Smooth muscle cell (in vitro differentiated cells): Measurements from ENCODE around the gene LIN54. TPM values are rescaled to one million over a fixed set of nuclear protein-coding genes. Genes with fewer than 3 reads are reported as not detected.

Experiments
- DNase-seq: peaks from one replicate; lab custom pipeline; 2025; ENCODE audit not compliant: unreplicated experiment; lab: John Stamatoyannopoulos, UW
- H2AFZ ChIP-seq: fragments of 200-600 bp; sonication (generic); 2 replicates; pipeline ENCODE4 v1.6.0; 2016; ENCODE audit warnings: antibody characterized with exemption, low read depth, mild to moderate bottlenecking
- H3F3A ChIP-seq: fragments of 200-600 bp; sonication (generic); 2 replicates; pipeline ENCODE4 v1.6.0; 2017; ENCODE audit warnings: antibody characterized with exemption, low read depth
- H3K27ac ChIP-seq: fragments of 200-600 bp; sonication (generic); 2 replicates; pipeline ENCODE4 v1.5.1; 2016; ENCODE audit warnings: low read depth, mild to moderate bottlenecking
- H3K27me3 ChIP-seq: fragments of 200-600 bp; sonication (generic); 2 replicates; pipeline ENCODE4 v1.6.1; 2016; ENCODE audit warnings: low read depth, mild to moderate bottlenecking
- H3K36me3 ChIP-seq: fragments of 200-600 bp; sonication (generic); 2 replicates; pipeline ENCODE4 v1.5.1; 2016; ENCODE audit warnings: low read depth
- H3K4me1 ChIP-seq: fragments of 200-600 bp; sonication (generic); 2 replicates; pipeline ENCODE4 v1.5.1; 2016; ENCODE audit warnings: low read depth
- H3K4me2 ChIP-seq: fragments of 200-600 bp; sonication (generic); 2 replicates; pipeline ENCODE4 v1.6.0; 2016; ENCODE audit warnings: mild to moderate bottlenecking
- H3K4me3 ChIP-seq: fragments of 200-600 bp; sonication (generic); 2 replicates; pipeline ENCODE4 v1.5.1; 2016; ENCODE audit warnings: mild to moderate bottlenecking
- H3K79me2 ChIP-seq: fragments of 200-600 bp; sonication (generic); 2 replicates; pipeline ENCODE4 v1.6.0; 2016; ENCODE audit warnings: low read depth, mild to moderate bottlenecking
- H3K9ac ChIP-seq: fragments of 200-600 bp; sonication (generic); 2 replicates; pipeline ENCODE4 v1.6.0; 2016; ENCODE audit warnings: low read depth
- H3K9me3 ChIP-seq: fragments of 200-600 bp; sonication (generic); replicated peaks from 2 replicates; pipeline ENCODE4 v1.5.1; 2016; ENCODE audit warnings: low read depth
- H4K20me1 ChIP-seq: fragments of 200-600 bp; sonication (generic); 2 replicates; pipeline ENCODE4 v1.6.0; 2016; ENCODE audit warnings: low read depth
- WGBS: methylation state at CpG from one replicate; pipeline ENCODE4 v1.1.7; 2016; ENCODE audit warnings: low lambda C conversion rate; 5-methylcytosine and 5-hydroxymethylcytosine counted together
- polyA plus RNA-seq: library from polyadenylated mRNA; unstranded; fragments of >200 nt; fragmentation: Nextera tagmentation; extraction: Ambion mirVana; gene quantifications from 2 replicates; pipeline ENCODE4 v1.2.1, GENCODE V29; 2016
- total RNA-seq: library from RNA; depleted of rRNA; stranded (reverse); fragments of >200 nt; gene quantifications from 2 replicates; pipeline ENCODE4 v1.2.3, GENCODE V29; 2014
- TF ChIP-seq, protein P1 (sequence below): fragments of 200-600 bp; sonication (generic); IDR thresholded peaks from 2 replicates; pipeline ENCODE4 v1.5.1; 2017; ENCODE audit warnings: borderline replicate concordance, mild to moderate bottlenecking, antibody characterized with exemption; ENCODE audit not compliant: insufficient read depth, poor library complexity, severe bottlenecking

LIN54 gene
- total and polyA plus RNA-seq, 2 experiments from 2014 or later: 5.0 to 24.1 TPM

DNA sequence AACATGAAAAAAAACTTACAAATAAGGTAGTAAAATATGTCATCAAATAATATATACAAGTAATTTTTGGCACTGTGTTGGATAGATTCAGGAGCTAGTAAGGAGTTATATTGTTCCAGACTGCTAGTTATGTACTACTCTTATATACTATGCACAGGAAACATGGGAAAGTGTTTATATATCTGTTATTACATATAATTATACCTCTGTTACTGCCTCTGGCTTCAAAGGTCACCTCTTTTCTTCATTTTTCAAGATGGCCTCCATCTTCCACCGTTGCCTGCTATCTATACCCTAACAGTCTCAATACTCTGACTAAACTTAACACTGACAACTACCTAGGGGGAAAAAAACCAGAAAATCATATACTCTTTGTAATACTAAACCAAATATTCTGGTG lies 29.5 kb downstream of the LIN54 start:
- H2AFZ ChIP-seq: no peak overlapping the region
- H3K27me3 ChIP-seq: no peaks in the 10 kb centered on the region
- no peak overlapping the region for H3K27ac ChIP-seq
- no peak overlapping the region for H3K4me3 ChIP-seq
- no peak for DNase-seq
- H3K79me2 ChIP-seq: no peaks in the 10 kb centered on the region
- no peaks in the 10 kb centered on the region for H3K4me1 ChIP-seq
- no peaks in the 10 kb centered on the region for H3K36me3 ChIP-seq
- H3K4me2 ChIP-seq: no peak overlapping the region
- TF ChIP-seq, protein P1, sequence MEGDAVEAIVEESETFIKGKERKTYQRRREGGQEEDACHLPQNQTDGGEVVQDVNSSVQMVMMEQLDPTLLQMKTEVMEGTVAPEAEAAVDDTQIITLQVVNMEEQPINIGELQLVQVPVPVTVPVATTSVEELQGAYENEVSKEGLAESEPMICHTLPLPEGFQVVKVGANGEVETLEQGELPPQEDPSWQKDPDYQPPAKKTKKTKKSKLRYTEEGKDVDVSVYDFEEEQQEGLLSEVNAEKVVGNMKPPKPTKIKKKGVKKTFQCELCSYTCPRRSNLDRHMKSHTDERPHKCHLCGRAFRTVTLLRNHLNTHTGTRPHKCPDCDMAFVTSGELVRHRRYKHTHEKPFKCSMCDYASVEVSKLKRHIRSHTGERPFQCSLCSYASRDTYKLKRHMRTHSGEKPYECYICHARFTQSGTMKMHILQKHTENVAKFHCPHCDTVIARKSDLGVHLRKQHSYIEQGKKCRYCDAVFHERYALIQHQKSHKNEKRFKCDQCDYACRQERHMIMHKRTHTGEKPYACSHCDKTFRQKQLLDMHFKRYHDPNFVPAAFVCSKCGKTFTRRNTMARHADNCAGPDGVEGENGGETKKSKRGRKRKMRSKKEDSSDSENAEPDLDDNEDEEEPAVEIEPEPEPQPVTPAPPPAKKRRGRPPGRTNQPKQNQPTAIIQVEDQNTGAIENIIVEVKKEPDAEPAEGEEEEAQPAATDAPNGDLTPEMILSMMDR: no peak
- H4K20me1 ChIP-seq: no peaks in the 10 kb centered on the region
- no peaks in the 10 kb centered on the region for H3F3A ChIP-seq
- 94% methylated on average over 1 of the region's 1 CpG for WGBS
- H3K9me3 ChIP-seq: no peaks in the 10 kb centered on the region
- no peak overlapping the region for H3K9ac ChIP-seq

DNA sequence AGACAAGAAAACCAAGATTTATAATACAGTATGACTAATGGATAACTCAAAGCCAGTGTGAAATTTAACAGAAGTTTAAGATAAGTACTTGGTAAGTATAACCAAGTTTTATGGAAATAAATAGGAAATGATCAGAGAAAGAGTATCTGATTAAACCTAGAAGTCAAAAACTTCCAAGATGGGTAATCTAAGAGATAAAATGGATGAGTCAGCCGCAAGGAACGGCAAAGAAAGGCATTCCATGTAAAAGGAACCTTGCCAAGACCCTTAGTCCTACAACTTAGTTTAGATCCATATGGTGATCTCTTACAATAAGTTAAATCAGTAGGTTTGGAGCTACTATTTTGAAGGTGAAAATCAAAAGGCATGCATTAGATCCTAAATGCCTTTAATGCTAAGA lies 34.8 kb downstream of the LIN54 start:
- Histone ChIP-seq H2AFZ (no peak overlapping the region), H3F3A (no peaks in the 10 kb centered on the region), H3K27me3 (no peaks in the 10 kb centered on the region), H3K9ac (no peak overlapping the region), H3K79me2 (no peaks in the 10 kb centered on the region), H3K27ac (no peak overlapping the region), H3K4me3 (no peak overlapping the region), H3K4me2 (no peak overlapping the region), H4K20me1 (no peaks in the 10 kb centered on the region), H3K36me3 (no peaks in the 10 kb centered on the region), H3K9me3 (no peaks in the 10 kb centered on the region), H3K4me1 (no peaks in the 10 kb centered on the region)
- 72% methylated on average over 2 of the region's 2 CpGs for WGBS
- no peak for DNase-seq
- TF ChIP-seq, protein P1: no peak

DNA sequence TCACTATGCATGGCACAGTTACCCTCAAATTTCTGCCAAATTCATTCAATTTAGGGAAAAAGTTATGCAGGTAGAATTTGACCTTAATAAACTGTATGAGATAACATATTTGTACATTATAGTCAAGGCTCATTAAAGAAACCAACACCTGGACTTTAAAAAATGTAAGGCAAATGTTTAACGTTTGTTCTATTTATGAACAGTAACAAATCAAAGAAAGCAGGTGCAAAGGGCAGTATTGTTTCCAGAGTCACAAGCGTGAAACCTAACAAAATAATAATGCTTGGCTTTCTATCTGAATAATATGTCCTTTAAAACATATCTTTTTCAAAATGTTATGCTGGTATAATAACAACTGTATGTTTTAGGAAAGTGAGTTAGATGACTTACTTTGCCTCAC lies 41.2 kb downstream of the LIN54 start:
- Histone ChIP-seq H3K36me3 (no peaks in the 10 kb centered on the region), H3K9me3 (no peaks in the 10 kb centered on the region), H3F3A (no peaks in the 10 kb centered on the region), H3K9ac (no peak overlapping the region), H3K79me2 (no peaks in the 10 kb centered on the region), H3K4me2 (no peak overlapping the region), H3K4me3 (no peak overlapping the region), H4K20me1 (no peaks in the 10 kb centered on the region), H3K27me3 (no peaks in the 10 kb centered on the region), H3K27ac (no peak overlapping the region), H3K4me1 (no peaks in the 10 kb centered on the region), H2AFZ (no peak overlapping the region)
- TF ChIP-seq, protein P1: no peak
- 98% methylated on average over 2 of the region's 2 CpGs for WGBS
- DNase-seq: no peak

DNA sequence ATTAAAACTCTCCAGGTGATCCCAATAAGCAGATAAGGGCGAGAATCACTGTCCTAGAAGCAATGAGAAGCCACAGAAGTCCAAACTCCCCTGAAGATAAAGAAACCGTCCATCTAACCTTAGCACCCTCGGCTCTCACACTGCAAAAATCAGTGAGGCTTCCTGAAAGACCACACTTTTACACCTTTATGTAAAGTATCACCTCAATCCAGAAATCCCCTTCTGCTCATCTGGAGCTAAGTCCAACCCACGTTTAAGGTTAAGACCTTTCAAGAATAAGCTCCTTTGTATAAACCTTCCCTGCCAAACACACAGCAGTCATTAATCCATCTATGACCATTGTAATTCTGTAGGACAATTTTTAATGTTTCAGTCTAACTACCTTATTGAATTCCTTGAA lies 41.7 kb downstream of the LIN54 start:
- TF ChIP-seq, protein P1: no peak
- Histone ChIP-seq H3K27ac (no peak overlapping the region), H3K36me3 (no peaks in the 10 kb centered on the region), H3K9ac (no peak overlapping the region), H3K79me2 (no peaks in the 10 kb centered on the region), H2AFZ (no peak overlapping the region), H4K20me1 (no peaks in the 10 kb centered on the region), H3K4me3 (no peak overlapping the region), H3K4me1 (no peaks in the 10 kb centered on the region), H3F3A (no peaks in the 10 kb centered on the region), H3K27me3 (no peaks in the 10 kb centered on the region), H3K9me3 (no peaks in the 10 kb centered on the region), H3K4me2 (no peak overlapping the region)
- 95% methylated on average over 4 of the region's 4 CpGs for WGBS
- no peak for DNase-seq
